GM21526 (cell line): Measurements from ENCODE around the gene ETV6.

Experiments used
- ATAC-seq: cut with Tn5 transposase; IDR thresholded peaks from one replicate; pipeline ENCODE4 v1.9.1; 2021; ENCODE audit warnings: moderate library complexity; ENCODE audit not compliant: unreplicated experiment, low FRiP score

ETV6 gene

DNA sequence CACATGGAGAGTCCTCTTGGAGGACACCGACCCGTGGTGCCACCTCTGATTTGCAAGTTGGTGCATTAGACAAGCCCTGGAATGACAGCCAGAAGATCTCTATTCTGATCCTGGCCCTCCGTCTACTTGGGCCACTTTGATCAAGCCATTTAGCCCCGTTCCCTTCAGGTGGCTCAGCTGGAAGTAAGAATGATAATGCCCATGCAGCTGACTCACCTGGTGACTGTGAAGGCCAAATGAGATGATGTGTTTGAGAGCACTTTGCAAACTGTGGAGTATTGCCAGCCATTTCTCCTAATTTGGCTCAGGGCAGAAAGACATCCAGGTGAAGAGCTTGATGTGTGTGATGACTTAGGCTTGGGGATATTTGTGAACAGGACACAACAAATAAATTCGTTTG lies 165.9 kb downstream of the ETV6 start:
- no peak for ATAC-seq

DNA sequence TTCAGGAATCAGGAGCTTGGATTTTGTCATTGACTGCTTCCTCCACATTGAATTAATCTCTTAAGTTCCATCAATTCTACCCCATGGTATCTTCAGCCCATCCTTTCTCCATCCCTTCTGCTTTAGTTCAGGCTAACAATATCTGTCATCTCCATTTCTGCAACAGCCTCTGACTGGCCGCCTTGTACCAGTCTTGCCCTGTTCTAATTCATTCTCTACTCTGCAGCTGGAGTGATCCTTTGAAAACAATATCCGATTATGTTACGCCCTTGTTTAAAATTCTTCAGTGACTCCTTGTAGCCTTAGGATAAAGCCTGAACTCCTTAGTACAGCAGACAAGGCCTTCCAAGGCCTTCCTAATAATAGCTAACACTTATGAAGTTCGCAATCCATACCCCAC lies 170.2 kb downstream of the ETV6 start:
- no peak for ATAC-seq

GRCh38 chr12:11820476-11820875 lies 171.0 kb downstream of the ETV6 start:
- ATAC-seq, result no peak

DNA sequence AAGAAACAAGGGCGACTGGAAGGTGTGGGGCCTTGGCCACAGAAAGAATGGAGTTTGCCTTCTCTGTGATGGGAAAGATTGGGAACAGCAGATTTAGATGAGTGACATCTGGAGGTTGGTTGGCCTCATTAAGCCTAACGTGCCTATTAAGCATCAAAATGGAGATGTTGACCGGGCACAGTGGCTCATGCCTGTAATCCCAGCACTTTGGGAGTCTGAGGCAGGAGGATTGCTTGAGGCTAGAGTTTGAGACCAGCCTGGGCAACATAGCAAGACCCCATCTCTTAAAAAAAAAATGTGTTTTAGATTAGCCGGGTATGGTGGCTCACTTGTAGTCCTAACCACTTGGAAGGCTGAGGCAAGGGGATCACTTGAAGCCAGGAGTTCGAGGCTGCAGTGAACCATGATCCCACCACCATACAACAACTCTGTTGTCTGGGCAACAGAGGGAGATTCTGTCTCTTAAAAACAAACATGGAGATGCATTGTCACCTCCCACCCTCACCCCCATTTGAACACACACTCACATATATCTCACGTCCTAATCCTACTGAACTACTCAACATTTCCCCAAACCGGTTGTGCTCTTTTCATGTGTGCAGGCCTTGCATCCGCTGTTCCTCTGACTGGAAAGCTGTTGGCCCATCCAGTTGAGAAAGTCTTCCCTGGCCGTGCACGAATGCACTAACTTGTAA lies 172.1 kb downstream of the ETV6 start:
- no peak for ATAC-seq

DNA sequence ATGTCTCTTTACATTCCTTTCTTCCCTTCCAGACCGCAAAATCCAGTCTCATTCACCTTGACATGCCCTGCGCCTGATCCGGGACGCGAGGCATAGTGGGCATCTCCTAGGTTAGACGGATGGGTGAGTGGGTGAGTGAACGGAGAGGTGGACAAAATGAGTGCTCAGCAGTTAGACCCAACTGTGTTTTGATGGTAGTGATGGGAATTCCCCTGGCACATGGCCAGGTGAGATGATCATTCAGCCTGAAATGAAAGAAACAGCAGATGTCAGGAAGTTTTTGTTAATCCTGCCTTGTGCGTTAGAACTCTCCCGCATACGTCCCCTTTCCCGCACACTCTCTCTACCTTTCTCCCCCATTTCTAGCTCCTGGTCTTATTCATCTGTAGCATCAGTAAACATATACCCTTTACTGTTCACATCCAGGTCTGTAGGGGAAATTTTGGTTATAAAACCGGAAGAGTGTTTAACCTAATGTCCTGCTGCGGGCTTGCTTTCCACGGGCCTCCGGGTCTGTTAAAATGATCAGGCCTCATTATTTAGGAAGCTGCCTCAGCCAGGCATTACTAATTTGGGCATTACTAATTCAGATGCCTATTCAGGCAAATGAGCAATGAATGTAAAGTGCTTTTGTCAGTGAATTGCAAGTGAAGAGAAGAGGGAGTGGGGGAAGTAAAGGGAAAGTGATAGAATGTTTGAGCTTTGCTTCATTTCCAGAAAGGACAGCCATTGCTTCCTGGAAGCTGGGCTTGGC lies 172.8 kb downstream of the ETV6 start:
- ATAC-seq, result no peak

- no peak for ATAC-seq
These were observed 173.6 kb downstream of the ETV6 start for GRCh38 chr12:11823043-11823442.

GRCh38 chr12:11823593-11823992 lies 174.1 kb downstream of the ETV6 start:
- ATAC-seq, result no peak

DNA sequence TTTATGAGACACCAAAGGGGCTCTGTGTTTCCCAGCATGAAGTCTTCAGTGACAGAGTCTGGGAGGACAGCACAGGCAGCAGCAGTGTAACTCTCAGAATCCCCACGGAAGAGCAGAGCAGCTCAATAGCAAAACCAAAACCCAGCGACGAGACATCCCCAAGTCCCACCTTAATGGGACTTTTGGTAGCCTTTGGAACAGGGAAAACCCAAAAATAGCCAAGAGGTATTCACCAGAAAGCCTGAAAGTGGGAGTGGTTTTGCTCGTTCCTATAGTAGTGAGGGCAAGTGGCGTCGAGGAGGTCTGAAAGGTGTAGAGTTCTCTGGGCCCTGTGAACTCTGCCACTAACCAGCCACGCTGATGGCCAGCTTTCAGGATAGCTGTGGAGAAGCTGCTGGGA lies 174.6 kb downstream of the ETV6 start:
- no peak for ATAC-seq

DNA sequence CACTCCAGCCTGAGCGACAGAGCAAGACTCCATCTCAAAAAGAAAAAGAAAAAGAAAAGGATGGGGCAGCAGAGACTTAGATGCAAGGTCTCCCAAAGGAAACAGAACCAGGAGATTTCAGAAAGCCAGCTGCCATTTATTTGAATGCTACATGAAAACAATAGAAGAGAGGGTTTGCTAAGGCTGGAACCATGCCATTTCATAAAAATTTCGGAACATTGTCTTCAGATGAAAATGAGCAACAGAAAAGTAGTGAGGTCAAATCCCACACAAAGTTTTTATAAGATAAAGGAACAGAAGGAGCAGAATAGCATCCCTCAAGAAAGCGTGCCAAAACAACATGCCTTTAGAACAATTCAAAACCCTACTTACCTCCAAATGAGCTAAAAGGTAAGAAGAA lies 175.3 kb downstream of the ETV6 start:
- no peak for ATAC-seq

GRCh38 chr12:11825278-11825677 lies 175.8 kb downstream of the ETV6 start:
- no peak for ATAC-seq

DNA sequence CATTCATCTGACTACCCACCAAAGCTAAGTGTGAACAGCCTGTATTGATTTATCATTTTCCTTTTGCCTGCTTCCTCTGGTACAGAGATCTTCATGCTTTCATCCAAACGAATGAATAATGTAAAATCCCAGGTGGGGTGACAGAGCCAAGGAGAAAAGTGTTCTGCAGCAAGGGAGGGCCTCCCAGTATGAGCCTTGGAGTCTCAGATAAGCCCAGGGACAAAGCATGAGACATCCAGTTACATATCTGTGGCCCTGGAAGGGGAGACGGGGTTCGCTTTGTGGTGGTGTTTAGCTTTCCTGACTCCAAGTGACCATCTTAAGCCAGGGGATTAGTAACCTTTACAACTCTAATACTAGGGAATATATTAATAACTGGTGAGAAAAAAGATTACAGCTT lies 177.1 kb downstream of the ETV6 start:
- no peak for ATAC-seq

DNA sequence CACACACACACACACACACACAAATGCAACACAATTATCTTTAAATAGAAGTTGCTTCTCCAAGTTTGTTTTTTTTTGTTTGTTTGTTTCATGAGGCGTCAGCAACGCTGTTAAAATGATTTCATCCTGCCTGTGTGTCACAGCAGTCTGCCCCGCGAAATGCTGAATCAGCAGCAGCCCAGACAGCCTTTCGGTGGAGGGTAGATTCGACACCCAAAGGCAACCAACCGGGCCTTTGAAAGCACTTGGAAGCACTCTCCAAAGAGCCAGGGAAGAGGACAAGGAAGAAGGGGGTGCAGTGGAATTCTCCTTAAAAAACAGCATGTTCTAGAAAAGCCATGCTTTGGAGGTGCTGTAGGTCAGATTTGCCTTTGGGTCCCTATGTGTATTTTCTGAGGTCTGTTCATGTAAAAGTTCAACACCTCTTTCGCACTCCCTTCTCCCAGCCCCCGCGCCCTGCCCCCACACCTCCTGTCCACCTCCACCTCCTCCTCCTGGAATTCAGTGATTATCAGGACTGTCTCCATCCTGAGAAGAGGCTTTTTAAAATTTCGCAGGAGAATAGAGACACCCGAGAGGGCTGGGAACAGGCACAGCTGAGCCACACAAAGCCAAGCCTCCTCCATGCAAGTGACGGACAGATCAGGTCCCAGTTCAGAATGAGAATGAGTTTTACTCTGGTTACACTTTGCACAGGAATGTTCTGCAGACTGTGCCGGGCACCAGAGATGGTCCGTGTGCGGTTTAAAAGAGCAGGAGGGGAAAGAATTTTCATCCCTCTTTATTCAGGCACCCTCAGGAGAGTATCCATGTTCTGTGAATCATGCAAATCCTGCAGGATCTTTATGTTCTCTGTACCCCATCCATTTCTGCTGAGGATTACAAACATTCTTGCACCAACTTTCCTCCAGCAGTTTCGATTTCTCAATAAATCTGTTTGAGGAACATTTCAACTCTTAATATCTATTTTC lies 177.9 kb downstream of the ETV6 start:
- no peak for ATAC-seq

GRCh38 chr12:11829764-11830194 lies 180.3 kb downstream of the ETV6 start:
- ATAC-seq, result no peak

- ATAC-seq, result no peak
These were observed 180.9 kb downstream of the ETV6 start for GRCh38 chr12:11830307-11830801.

DNA sequence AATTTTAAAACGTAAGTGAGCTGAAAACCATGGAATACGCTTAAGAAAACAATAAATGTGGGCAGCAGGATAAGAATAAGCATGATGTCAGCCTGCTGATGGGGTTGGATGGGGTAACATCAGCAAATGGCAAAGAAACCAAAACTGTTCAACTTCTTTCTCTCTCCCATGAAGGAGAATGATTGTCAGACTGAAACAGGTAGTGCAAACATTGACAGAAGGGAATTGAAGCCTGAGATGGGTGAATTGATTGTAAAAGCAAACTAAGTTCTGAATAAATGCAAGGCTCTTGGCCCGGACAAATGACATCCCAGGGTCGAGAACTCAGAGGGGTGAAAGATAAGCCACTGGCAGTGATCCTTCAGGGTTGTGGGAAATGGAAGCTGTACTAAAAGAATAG lies 182.6 kb downstream of the ETV6 start:
- ATAC-seq, result no peak

GRCh38 chr12:11833174-11833895 lies 183.9 kb downstream of the ETV6 start:
- no peak for ATAC-seq

DNA sequence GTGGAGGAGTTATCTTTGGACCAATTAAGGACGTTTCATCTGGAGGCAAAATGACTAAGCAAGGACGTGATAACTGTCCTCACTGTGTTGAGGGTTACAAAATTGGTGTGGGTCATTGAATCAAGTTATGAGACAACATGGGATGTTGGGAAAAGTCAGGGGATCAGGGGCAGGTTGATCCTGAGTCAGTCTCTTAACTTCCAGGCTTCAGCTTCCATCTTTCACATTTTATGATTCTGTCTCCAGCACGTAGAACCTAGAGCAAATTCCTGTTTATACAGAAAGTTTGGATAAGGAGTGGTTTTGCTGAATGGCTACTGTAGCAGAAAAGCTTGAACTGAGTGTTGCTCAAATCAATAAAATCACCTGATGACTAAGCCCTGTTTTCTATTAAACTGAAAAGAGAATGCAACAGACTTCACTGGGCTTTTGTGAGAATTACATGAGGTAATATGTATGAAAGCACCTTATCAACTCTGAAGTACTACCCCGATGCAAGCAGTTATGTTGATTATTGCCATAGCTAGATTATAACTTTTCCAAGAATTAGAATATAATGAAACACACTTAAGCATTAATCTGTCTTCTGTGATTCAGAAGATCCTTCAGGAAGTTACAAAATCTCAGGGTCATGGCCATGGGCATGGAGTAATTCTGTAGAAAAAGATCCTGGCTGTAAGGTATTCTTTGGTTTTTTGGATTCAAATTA lies 184.8 kb downstream of the ETV6 start:
- no peak for ATAC-seq

DNA sequence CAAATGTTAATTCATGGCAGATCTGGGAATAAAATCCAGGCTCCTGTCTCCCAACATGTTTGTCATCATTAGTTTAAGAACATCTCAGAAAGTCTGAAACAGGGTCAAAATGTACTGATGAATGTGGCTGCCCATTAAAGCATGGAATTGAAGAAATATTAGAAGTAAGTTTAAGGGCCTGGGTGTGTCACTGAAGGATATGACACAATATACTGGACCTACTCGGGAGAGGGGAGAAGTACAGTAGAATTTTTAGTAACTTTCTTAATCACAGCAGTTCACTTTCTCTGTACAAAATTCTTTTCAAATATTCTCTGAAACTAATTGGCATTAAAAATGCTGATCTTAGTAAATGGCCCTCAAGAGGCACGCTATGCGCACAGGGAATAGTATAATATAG lies 185.5 kb downstream of the ETV6 start:
- ATAC-seq, result no peak

DNA sequence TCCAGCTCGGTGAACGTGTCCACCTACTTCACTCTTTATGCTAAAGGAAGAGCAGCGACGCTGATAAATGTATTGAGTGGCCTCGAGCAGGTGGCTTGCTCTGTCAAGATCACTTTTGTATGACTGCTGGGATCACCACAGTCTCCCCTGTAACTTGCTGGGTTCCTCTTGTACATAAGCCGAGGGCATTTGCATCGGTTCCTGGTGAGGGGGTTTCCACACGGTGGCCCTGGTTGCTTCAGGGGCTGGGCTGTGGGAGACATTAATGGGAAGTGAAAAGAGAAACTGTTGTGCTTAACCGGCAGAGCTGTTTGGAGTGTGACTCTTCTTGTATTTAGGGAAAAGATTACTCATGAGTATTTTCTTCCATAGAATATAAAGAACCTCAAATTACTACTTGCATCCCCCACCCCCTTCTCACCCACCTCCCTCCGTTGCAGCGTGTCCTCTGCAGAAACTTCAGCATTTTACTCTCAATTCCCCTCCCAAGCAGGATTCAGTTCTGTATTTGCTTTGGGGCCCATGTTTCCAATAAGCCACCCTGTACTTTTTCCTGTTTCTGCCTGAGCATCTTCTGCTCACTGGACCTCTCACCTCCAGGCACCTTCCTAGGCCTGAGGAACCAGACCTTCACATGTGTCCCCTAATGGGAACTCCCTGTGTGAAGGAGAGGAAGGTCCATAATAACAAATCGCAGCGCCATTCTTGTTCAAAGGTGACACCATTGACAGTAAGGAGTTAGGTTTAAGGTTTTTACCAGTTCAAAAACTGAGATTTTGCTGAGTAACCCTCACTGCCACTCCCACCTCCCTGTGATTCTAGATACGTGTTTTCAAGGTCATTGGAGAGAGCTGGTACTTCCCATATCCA lies 187.0 kb downstream of the ETV6 start:
- ATAC-seq, result peak; percentile 80
